ENCODE measurements around the gene RFNG. TPM values are rescaled to one million over a fixed set of nuclear protein-coding genes. Genes with fewer than 3 reads are reported as not detected.

Gene RFNG
- total RNA-seq, 1 donor from 2014 or later: 13.6 TPM

- Mint-ChIP-seq H3K4me1 (peaks cover 20% of the 10 kb centered on the region), H3K27me3 (ENCODE audit: insufficient read depth, low read depth) (peaks cover 3% of the 10 kb centered on the region), H3K36me3 (peaks cover 4% of the 10 kb centered on the region), H3K4me3 (no peak overlapping the region), H3K9me3 (no peaks in the 10 kb centered on the region), H3K27ac (no peak overlapping the region)
- no peaks in the 10 kb centered on the region for H3K79me2 ChIP-seq (ENCODE audit: low read depth)
- TF ChIP-seq EZH2phosphoT487 (IDR thresholded peaks at IDR 0.05): no peak
- TF ChIP-seq EZH2 (IDR thresholded peaks at IDR 0.05): no peak
- TF ChIP-seq CTCF (IDR thresholded peaks at IDR 0.05): no peak
- H3K4me1 ChIP-seq: no peaks in the 10 kb centered on the region
- DNase-seq (ENCODE audit: low spot score): no peak
- H3F3A ChIP-seq (ENCODE audit: low read depth): no peaks in the 10 kb centered on the region
- H3K9me3 ChIP-seq (ENCODE audit: low read depth): no peaks in the 10 kb centered on the region
- peak overlapping the region; percentile 29 for H3K27ac ChIP-seq
- H3K9ac ChIP-seq: no peak overlapping the region
- H3K36me3 ChIP-seq: no peaks in the 10 kb centered on the region
- peaks cover 4% of the 10 kb centered on the region for H4K20me1 ChIP-seq (ENCODE audit: low read depth)
- H3K4me2 ChIP-seq: no peak overlapping the region
- no peak overlapping the region for H2AFZ ChIP-seq (replicated peaks)
- no peaks in the 10 kb centered on the region for H3K27me3 ChIP-seq
- no peak overlapping the region for H3K4me3 ChIP-seq
Observed at GRCh38 chr17:82003411-82004381, 47.9 kb downstream of the RFNG start.

- Mint-ChIP-seq H3K27ac (no peak overlapping the region), H3K4me1 (peaks cover 26% of the 10 kb centered on the region), H3K4me3 (no peak overlapping the region), H3K27me3 (ENCODE audit: insufficient read depth, low read depth) (peaks cover 3% of the 10 kb centered on the region), H3K36me3 (peaks cover 4% of the 10 kb centered on the region), H3K9me3 (no peaks in the 10 kb centered on the region)
- H2AFZ ChIP-seq (replicated peaks): no peak overlapping the region
- H3K4me3 ChIP-seq: no peak overlapping the region
- H3K9me3 ChIP-seq (ENCODE audit: low read depth): no peaks in the 10 kb centered on the region
- TF ChIP-seq EZH2phosphoT487 (IDR thresholded peaks at IDR 0.05) (no peak), EZH2 (IDR thresholded peaks at IDR 0.05) (no peak), CTCF (IDR thresholded peaks at IDR 0.05) (no peak)
- no peak overlapping the region for H3K4me2 ChIP-seq
- no peaks in the 10 kb centered on the region for H3K36me3 ChIP-seq
- peaks cover 4% of the 10 kb centered on the region for H4K20me1 ChIP-seq (ENCODE audit: low read depth)
- H3K4me1 ChIP-seq: no peaks in the 10 kb centered on the region
- no peak for DNase-seq (ENCODE audit: low spot score)
- H3K79me2 ChIP-seq (ENCODE audit: low read depth): no peaks in the 10 kb centered on the region
- H3K27me3 ChIP-seq: no peaks in the 10 kb centered on the region
- no peak overlapping the region for H3K9ac ChIP-seq
- H3K27ac ChIP-seq: no peak overlapping the region
- no peaks in the 10 kb centered on the region for H3F3A ChIP-seq (ENCODE audit: low read depth)
Observed at GRCh38 chr17:82001571-82002056, 50.0 kb downstream of the RFNG start.

GRCh38 chr17:82000803-82001570 is 50.6 kb downstream of the RFNG start:
- no peaks in the 10 kb centered on the region for H3K9me3 ChIP-seq (ENCODE audit: low read depth)
- no peak overlapping the region for H3K27ac Mint-ChIP-seq
- H3K27me3 Mint-ChIP-seq (ENCODE audit: insufficient read depth, low read depth): peaks cover 3% of the 10 kb centered on the region
- no peaks in the 10 kb centered on the region for H3F3A ChIP-seq (ENCODE audit: low read depth)
- no peaks in the 10 kb centered on the region for H3K27me3 ChIP-seq
- no peak overlapping the region for H3K4me3 Mint-ChIP-seq
- DNase-seq (ENCODE audit: low spot score): no peak
- no peak overlapping the region for H3K4me3 ChIP-seq
- no peaks in the 10 kb centered on the region for H3K79me2 ChIP-seq (ENCODE audit: low read depth)
- H3K4me1 Mint-ChIP-seq: peaks cover 22% of the 10 kb centered on the region
- H3K4me2 ChIP-seq: no peak overlapping the region
- TF ChIP-seq EZH2 (IDR thresholded peaks at IDR 0.05) (no peak), CTCF (IDR thresholded peaks at IDR 0.05) (no peak), EZH2phosphoT487 (IDR thresholded peaks at IDR 0.05) (no peak)
- no peaks in the 10 kb centered on the region for H3K36me3 ChIP-seq
- H3K9me3 Mint-ChIP-seq: no peaks in the 10 kb centered on the region
- H2AFZ ChIP-seq (replicated peaks): no peak overlapping the region
- H3K4me1 ChIP-seq: no peaks in the 10 kb centered on the region
- H3K36me3 Mint-ChIP-seq: peaks cover 1% of the 10 kb centered on the region
- H3K9ac ChIP-seq: no peak overlapping the region
- H3K27ac ChIP-seq: no peak overlapping the region
- H4K20me1 ChIP-seq (ENCODE audit: low read depth): peaks cover 4% of the 10 kb centered on the region

Measured in neural progenitor cell (in vitro differentiated cells).